Loucy (cell line): ENCODE measurements around the gene PPARA.

Source experiments
- EZH2phosphoT487 ChIP-seq: fragments of 200-600 bp; IDR thresholded peaks from 2 replicates; pipeline ENCODE4 v1.6.1; 2018; ENCODE audit warnings: antibody characterized with exemption, mild to moderate bottlenecking, moderate library complexity, borderline replicate concordance
- TF ChIP-seq, protein P1 (sequence below): fragments of 200-600 bp; sonication (generic); conservative IDR thresholded peaks from 2 replicates; pipeline ENCODE4 v1.5.1; 2014; ENCODE audit warnings: mild to moderate bottlenecking, antibody characterized with exemption, low read length

DNA sequence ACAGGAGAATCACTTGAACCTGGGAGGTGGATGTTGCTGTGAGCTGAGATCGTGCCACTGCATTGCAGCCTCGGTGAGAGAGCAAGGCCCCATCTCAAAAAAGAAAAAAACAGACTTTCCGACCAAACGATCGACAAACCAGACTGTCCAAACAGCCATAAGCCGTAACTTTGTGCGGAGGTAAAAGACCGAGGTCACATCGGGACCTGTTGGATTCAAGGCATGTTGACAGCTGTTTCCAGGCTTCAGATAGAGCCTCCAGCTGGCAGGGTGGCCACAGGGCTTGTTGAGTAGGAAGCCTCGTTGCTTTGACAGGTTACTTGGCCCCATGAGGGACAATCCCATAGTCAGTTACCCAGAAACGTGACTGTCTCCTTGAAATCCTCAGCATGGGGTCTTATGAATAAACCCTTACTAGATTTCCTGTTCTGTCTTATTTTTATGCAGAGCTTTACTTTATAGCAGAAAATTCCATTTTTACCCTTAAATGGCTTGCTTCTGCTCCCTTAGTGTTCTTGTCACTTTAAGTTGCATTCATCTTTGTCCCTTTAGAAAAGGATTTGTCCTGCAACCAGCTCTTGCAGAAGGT lies 22.3 kb downstream of the PPARA start:
- TF ChIP-seq, protein P1, sequence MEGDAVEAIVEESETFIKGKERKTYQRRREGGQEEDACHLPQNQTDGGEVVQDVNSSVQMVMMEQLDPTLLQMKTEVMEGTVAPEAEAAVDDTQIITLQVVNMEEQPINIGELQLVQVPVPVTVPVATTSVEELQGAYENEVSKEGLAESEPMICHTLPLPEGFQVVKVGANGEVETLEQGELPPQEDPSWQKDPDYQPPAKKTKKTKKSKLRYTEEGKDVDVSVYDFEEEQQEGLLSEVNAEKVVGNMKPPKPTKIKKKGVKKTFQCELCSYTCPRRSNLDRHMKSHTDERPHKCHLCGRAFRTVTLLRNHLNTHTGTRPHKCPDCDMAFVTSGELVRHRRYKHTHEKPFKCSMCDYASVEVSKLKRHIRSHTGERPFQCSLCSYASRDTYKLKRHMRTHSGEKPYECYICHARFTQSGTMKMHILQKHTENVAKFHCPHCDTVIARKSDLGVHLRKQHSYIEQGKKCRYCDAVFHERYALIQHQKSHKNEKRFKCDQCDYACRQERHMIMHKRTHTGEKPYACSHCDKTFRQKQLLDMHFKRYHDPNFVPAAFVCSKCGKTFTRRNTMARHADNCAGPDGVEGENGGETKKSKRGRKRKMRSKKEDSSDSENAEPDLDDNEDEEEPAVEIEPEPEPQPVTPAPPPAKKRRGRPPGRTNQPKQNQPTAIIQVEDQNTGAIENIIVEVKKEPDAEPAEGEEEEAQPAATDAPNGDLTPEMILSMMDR: no peak
- TF ChIP-seq EZH2phosphoT487: no peak
